Measurements from ENCODE around the gene PODN. TPM values are rescaled to one million over a fixed set of nuclear protein-coding genes. Genes with fewer than 3 reads are reported as not detected.

The PODN gene
- total and polyA plus RNA-seq, 12 donors, result 0.78 to 45.4 (median 16.0) TPM

DNA sequence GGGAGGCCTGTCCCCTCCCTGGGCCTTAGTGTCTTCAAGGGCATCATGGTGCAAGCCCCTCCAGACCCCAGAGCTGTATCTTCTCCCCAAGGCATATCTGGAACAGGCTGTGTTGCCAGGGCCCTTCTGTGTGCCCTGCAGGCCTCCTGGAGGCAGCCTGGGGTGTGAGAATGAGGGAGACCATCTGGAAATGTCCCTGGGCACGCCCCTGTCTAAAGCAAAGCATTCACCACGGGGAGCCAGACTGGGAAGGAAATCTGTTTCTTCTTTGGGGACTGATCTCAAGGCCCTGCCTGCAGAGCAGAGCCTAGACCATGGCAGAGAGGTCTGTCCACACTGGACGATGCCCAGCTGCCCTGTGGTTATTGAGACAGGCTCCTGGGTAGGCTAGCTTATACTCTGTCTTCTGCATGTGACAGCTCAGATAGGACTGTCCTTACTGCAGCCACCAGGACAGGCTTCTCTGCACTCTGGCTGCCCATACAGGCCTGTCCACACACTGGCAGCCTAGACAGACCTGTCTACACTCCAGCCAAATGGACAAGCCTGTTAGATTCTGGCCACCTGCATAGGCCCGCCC, 24.6 kb downstream of the PODN start:
- Histone ChIP-seq H3K27me3 (no peaks in the 10 kb centered on the region), H3K4me1 (replicated peaks in 1 of 2) (no peaks in the 10 kb centered on the region), H3K9me3 (replicated peaks in 1 of 3) (no peaks in the 10 kb centered on the region), H3K36me3 (replicated peaks in 1 of 2) (no peaks in the 10 kb centered on the region), H3K4me3 (no peak overlapping the region), H3K27ac (no peak overlapping the region)
- 83 to 90% (median 85%) methylated on average over 2 to 4 of the region's 4 CpGs for WGBS, 4 donors
- intact Hi-C loops (cut with DNase I), result no loop called here
- TF ChIP-seq, protein P1, sequence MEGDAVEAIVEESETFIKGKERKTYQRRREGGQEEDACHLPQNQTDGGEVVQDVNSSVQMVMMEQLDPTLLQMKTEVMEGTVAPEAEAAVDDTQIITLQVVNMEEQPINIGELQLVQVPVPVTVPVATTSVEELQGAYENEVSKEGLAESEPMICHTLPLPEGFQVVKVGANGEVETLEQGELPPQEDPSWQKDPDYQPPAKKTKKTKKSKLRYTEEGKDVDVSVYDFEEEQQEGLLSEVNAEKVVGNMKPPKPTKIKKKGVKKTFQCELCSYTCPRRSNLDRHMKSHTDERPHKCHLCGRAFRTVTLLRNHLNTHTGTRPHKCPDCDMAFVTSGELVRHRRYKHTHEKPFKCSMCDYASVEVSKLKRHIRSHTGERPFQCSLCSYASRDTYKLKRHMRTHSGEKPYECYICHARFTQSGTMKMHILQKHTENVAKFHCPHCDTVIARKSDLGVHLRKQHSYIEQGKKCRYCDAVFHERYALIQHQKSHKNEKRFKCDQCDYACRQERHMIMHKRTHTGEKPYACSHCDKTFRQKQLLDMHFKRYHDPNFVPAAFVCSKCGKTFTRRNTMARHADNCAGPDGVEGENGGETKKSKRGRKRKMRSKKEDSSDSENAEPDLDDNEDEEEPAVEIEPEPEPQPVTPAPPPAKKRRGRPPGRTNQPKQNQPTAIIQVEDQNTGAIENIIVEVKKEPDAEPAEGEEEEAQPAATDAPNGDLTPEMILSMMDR (IDR thresholded peaks at IDR 0.05), result no peak
- TF ChIP-seq POLR2A (IDR thresholded peaks at IDR 0.05), result no peak
- DNase-seq, result no peak

- no peak for TF ChIP-seq POLR2A (IDR thresholded peaks at IDR 0.05)
- TF ChIP-seq, protein P1 (IDR thresholded peaks at IDR 0.05), result no peak
- Histone ChIP-seq H3K36me3 (replicated peaks in 1 of 2) (no peaks in the 10 kb centered on the region), H3K9me3 (replicated peaks in 1 of 3) (no peaks in the 10 kb centered on the region), H3K27ac (no peak overlapping the region), H3K4me3 (no peak overlapping the region), H3K4me1 (replicated peaks in 1 of 2) (no peaks in the 10 kb centered on the region), H3K27me3 (no peaks in the 10 kb centered on the region)
- intact Hi-C loops (cut with DNase I), result no loop called here
- DNase-seq, result no peak
- WGBS, 4 donors, result 88 to 90% (median 89%) methylated on average over 19 to 27 of the region's 27 CpGs
Observed at GRCh38 chr1:53087332-53088285, 25.6 kb downstream of the PODN start.

DNA sequence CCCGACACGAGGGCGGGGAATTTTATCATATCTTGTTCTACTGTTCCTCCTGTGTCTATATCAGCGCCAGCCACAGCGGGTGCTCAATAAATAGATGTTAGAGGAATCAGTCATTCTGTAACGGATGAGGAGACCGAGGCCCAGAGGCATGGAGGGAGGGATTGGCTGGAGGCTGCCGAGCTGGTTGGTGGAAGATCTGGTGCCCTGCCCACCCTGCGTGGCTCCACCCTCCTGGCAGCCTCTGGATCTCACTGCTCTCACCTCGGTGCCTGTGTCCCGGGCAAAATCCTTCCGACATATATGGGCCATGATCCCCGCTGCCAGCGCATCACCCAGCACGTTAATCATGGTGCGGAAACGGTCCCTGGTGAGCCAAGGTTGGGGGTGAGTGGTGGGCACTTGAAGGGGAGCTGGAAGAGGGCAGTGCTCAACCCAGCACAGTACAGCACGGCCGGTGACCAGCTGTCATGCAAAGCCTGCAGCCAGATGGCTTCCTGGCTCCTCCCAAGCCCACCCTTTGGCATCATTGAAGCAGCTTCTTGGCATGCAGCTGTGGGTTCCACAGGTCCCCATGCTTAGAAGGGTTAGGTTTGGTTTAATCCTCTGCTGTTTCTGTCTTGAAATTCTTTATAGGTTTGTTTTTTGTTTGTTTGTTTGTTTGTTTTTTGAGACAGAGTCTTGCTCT, 26.7 kb downstream of the PODN start:
- 88 to 90% (median 90%) methylated on average over 15 to 19 of the region's 19 CpGs for WGBS, 4 donors

More for the DNA sequence above, 26.7 kb downstream of the PODN start:
- DNase-seq, result no peak
- TF ChIP-seq, protein P1 (IDR thresholded peaks at IDR 0.05), result no peak
- no peak for TF ChIP-seq POLR2A (IDR thresholded peaks at IDR 0.05)
- Histone ChIP-seq H3K27me3 (no peaks in the 10 kb centered on the region), H3K4me3 (no peak overlapping the region), H3K9me3 (replicated peaks in 1 of 3) (no peaks in the 10 kb centered on the region), H3K36me3 (replicated peaks in 1 of 2) (no peaks in the 10 kb centered on the region), H3K4me1 (replicated peaks in 1 of 2) (no peaks in the 10 kb centered on the region), H3K27ac (no peak overlapping the region)
- intact Hi-C loops (cut with DNase I), result no loop called here
